PC-9 (cell line): Measurements from ENCODE around the gene ROBO2.

Source experiments
- EZH2 ChIP-seq: fragments of 200-600 bp; sonication (generic); IDR thresholded peaks from 2 replicates; pipeline ENCODE4 v1.8.0; 2017; ENCODE audit warnings: antibody characterized with exemption, low read depth
- TF ChIP-seq, protein P1 (sequence below): fragments of 200-600 bp; sonication (generic); conservative IDR thresholded peaks from 2 replicates; pipeline ENCODE4 v1.6.1; 2017; ENCODE audit warnings: mixed run types, antibody characterized with exemption, mild to moderate bottlenecking, moderate library complexity

- TF ChIP-seq, protein P1, sequence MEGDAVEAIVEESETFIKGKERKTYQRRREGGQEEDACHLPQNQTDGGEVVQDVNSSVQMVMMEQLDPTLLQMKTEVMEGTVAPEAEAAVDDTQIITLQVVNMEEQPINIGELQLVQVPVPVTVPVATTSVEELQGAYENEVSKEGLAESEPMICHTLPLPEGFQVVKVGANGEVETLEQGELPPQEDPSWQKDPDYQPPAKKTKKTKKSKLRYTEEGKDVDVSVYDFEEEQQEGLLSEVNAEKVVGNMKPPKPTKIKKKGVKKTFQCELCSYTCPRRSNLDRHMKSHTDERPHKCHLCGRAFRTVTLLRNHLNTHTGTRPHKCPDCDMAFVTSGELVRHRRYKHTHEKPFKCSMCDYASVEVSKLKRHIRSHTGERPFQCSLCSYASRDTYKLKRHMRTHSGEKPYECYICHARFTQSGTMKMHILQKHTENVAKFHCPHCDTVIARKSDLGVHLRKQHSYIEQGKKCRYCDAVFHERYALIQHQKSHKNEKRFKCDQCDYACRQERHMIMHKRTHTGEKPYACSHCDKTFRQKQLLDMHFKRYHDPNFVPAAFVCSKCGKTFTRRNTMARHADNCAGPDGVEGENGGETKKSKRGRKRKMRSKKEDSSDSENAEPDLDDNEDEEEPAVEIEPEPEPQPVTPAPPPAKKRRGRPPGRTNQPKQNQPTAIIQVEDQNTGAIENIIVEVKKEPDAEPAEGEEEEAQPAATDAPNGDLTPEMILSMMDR, result no peak
- no peak for TF ChIP-seq EZH2
Measured at GRCh38 chr3:77271711-77272110, 231.8 kb downstream of the ROBO2 start.
